Stimulated activated CD8-positive, alpha-beta memory T cell treated with anti-CD3 and anti-CD28 coated beads, Interleukin-12 subunit alpha, Interleukin-12 subunit beta, amount 100 ng/mL, for 1 hour (primary cell): Measurements from ENCODE around the gene CCER1.

Experiments
- DNase-seq: peaks from one replicate; pipeline ENCODE4 v3.0.0-alpha.2; 2020; ENCODE audit warnings: low read depth

The CCER1 gene

DNA sequence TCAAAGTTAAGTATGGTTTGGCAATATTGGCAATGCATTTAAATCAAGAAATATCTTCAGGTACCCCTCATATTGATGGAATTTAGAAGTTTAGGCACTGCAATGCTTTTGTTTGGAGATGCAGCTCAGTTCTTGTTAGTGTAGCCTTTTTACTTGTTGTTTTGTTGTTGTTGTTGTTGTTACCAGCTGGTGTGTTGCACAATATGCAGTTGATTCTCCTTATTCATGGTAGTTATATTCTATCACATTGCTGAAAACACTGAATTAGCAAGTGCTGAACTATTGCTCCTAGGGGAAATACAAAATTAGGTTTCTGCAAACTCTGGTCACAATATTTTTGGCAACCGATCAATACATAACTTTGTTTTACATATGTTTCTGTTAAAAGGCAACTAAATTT is 34.8 kb downstream of the CCER1 start:
- no peak for DNase-seq

DNA sequence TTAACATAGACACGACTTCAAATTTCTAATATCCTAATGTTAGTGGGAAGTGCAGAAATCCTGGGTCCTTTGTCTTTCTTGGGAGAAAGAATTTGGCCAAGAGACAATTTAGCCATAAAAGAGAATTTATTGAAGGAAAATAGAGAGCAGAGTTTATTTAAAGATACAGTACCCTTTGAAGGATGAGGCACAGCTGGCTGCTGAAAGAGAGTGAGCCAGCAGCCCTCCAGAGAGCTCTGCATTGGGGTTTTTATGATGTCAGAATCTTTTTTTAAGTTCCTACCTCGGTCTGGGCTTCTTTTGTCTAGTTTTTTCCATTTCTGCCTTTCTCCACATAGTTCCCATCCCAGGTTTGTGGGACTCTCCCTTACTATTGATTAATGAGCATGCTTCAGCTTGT is 37.5 kb downstream of the CCER1 start:
- DNase-seq, result no peak

DNA sequence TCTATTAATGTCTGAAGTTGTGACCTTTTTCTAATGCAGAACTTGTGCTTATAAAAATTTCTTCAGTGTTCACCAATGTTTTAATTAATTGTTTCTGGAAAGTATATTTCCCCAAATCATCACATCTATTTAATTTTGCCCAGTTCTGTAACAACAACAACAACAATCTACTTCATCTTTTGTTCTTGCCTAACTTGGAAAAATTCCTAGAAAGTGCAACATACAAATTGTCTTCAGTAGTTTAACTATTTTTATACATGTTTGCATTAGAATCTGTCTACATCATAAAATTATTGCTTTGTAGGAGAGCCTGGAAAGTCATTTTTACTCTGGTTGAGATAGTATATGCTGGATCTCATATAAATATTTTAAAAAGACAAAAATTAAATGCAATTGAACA is 38.5 kb downstream of the CCER1 start:
- DNase-seq, result no peak

GRCh38 chr12:90915353-90915752 is 39.6 kb downstream of the CCER1 start:
- no peak for DNase-seq

DNA sequence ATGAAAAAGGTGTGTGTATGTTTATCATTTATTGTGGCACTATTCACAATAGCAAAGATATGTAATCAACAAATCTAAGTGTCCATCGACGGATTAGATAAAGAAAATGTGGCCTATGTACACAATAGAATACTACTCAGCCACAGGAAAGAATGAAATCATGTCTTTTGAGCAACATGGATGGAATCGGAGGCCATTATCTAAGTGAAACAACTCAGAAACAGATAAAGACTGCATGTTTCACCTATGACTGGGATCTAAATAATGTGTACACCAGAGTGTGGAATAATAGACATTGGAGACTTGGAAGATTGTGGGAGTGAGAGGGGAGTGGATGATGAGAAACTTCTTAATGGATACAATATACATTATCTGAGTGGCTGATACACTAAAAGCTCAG is 44.0 kb downstream of the CCER1 start:
- DNase-seq, result no peak

DNA sequence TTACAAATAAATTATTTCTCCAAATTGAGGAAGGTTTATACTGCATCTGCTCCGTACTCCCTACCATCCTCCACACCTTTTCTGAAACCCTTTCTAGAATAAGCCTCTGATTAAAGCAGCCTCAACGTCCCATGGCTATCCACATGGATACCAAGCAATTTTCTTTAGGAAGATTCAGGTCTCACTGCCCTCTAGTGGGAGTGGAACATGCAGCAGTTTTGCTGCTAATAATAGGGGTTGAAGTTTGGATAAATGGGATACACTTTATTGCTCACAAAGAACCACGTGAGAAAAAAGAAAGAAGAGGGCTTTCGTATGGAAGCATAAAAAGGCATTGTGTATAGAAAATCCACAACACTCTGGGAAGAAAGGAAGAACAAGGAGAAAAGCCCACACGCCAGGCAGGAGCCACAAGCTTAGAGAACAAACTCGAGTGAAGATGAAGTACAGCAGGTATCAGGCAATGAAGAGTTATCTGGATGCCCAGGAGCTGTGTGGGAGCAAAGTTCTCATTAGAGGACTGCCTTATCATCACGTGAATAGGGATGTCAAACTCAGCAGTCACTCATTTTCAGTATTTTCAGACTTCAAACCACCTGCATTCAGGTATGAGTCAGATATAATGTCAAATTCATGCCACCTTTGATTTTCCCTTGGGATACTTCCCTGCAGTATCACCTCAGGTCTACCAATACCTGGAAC is 45.8 kb downstream of the CCER1 start:
- no peak for DNase-seq

DNA sequence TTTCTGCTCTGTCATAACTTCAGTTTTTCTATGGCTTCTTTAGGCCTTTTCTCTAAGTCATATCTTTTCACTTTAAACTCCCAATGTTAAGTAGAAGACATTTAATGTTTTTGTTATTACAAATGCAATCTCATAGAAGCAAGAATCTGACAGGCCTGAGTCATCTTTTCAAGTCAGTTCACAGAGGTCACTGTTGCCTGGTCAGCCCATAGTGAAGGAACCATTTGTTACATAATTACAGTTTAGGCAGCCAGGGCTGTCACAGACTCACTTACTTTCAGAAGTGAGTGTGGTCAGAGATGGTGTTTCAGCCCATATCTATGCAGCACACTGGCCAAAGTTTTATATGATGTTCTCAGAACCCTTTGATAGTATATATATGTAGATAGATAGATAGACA is 46.5 kb downstream of the CCER1 start:
- DNase-seq, result no peak

DNA sequence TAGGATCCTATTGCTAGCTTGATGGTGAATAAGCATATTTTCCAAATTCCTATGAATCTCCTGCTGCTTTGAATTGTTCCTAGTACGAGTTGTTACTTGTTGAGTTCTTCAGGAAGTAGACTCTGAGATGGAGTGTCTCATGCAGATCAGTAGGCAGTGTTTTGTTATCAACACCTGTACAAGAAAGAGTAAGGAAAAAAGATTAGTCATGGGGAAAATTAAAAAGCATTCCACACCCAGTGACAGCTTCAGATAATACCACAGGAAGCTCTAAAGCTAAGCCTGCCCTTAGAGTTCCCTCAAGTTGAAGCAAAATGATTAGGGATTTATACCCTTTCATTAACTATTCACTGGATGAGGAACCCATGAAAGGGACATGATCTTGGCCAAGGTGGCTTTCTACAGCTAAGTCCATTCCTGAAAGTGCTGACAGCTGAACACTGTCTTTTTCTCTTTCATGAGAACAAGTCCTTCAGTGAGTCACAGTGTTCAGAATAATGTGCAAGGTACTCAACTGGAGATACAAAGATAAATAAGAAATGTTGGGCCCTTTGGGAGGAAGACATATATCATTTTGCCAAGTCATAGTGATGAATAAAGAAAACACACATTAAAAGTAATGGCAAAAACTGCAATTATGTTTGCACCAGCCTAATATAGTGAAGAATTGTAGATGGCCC is 49.1 kb downstream of the CCER1 start:
- DNase-seq, result no peak

DNA sequence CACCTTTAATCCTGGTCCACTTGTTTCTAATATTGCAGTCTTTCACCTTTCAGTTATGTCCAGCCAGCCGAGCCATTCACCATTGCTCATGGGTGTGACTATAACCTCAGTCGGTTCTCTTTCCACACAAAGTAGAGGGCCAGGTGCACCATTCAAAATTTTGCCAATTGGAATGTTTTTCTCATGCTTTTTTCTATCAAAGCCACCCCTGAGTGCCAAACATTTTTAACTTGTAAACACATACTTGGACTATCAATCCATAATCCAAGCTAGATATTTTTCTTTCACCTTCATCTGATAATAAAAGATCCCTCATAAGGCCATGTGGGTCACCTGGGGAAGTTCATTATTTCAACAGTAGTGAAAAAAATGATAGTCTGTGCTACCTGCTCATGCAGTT is 52.4 kb downstream of the CCER1 start:
- no peak for DNase-seq
